GM12878 (cell line): ENCODE data around the gene RPL27. TPM values are rescaled to one million over a fixed set of nuclear protein-coding genes. Genes with fewer than 3 reads are reported as not detected.
A peak's percentile ranks its signal among the peaks of the same experiment; 100 is the strongest.

ENCODE experiments used
- BACH1 ChIP-seq: fragments of 450-650 bp; IDR thresholded peaks from 2 replicates; pipeline ENCODE4 v1.6.1; 2017; ENCODE audit warnings: mild to moderate bottlenecking, borderline replicate concordance
- CBX5 ChIP-seq: sonication (generic); IDR thresholded peaks from 2 replicates; pipeline ENCODE4 v1.6.1; 2016; ENCODE audit warnings: low read depth, moderate library complexity, mild to moderate bottlenecking, inconsistent platforms
- CHD1 ChIP-seq: IDR thresholded peaks from 2 replicates; pipeline ENCODE4 v1.6.1; 2012; ENCODE audit warnings: low read depth, low read length, improper control_type of control experiment
- DPF2 ChIP-seq: fragments of 450-650 bp; IDR thresholded peaks from 2 replicates; pipeline ENCODE4 v1.6.1; 2017; ENCODE audit warnings: mild to moderate bottlenecking
- ESRRA ChIP-seq: IDR thresholded peaks from 2 replicates; pipeline ENCODE4 v1.6.1; 2012; ENCODE audit warnings: mild to moderate bottlenecking, low read length, improper control_type of control experiment
- MYC ChIP-seq: IDR thresholded peaks from 2 replicates; pipeline ENCODE4 v1.6.1; 2011; ENCODE audit warnings: mild to moderate bottlenecking, low read length, moderate library complexity, inconsistent platforms; ENCODE audit not compliant: insufficient read depth, insufficient replicate concordance, insufficient read length, severe bottlenecking
- NFIC ChIP-seq: IDR thresholded peaks from 2 replicates; pipeline ENCODE4 v1.6.1; 2012; ENCODE audit warnings: low read depth, mild to moderate bottlenecking, inconsistent platforms, low read length, moderate library complexity
- NRF1 ChIP-seq: conservative IDR thresholded peaks from 2 replicates; pipeline ENCODE4 v1.6.1; 2011; ENCODE audit warnings: mild to moderate bottlenecking, low read depth, low read length, improper control_type of control experiment
- PKNOX1 ChIP-seq: fragments of 450-650 bp; IDR thresholded peaks from 2 replicates; pipeline ENCODE4 v1.6.1; 2016; ENCODE audit warnings: mild to moderate bottlenecking
- PML ChIP-seq: IDR thresholded peaks from 2 replicates; pipeline ENCODE4 v1.6.1; 2012; ENCODE audit warnings: low read length, inconsistent platforms
- POLR2A ChIP-seq: IDR thresholded peaks from 2 replicates; pipeline ENCODE4 v1.6.1; 2011; ENCODE audit warnings: low read depth, mild to moderate bottlenecking, low read length
- POLR2AphosphoS5 ChIP-seq: IDR thresholded peaks from 2 replicates; pipeline ENCODE4 v1.6.1; 2011; ENCODE audit warnings: mild to moderate bottlenecking, low read length, inconsistent platforms
- RUNX3 ChIP-seq: IDR thresholded peaks from 2 replicates; pipeline ENCODE4 v1.6.1; 2012; ENCODE audit warnings: low read length, inconsistent platforms
- ZNF24 ChIP-seq: fragments of 450-650 bp; IDR thresholded peaks from 2 replicates; pipeline ENCODE4 v1.6.1; 2017; ENCODE audit warnings: antibody characterized with exemption, mild to moderate bottlenecking
- polyA plus RNA-seq, 11 experiments: library from polyadenylated mRNA; depleted of rRNA in 4 of 11; unstranded in 6 of 11; stranded (reverse) in 5 of 11; fragments of >200 nt; fragmentation: Nextera tagmentation in 4 of 11; fragmentation: Illumina TruSeq in 1 of 11; extraction: Ambion mirVana in 4 of 11; extraction: Trizol in 1 of 11; gene quantifications; 1 replicate in 1 of 11; 2 replicates in 10 of 11; pipeline versions ENCODE4 v1.2.1 to v1.2.3, GENCODE V29; 2011 to 2016; ENCODE audit warnings: inconsistent platforms in 2 of 11, missing spikeins in 2 of 11, low read depth in 1 of 11
- total RNA-seq, 4 experiments: library from RNA; depleted of rRNA in 3 of 4; stranded (reverse); fragments of >200 nt in 3 of 4; fragmentation: Illumina TruSeq in 1 of 4; extraction: Trizol in 1 of 4; gene quantifications; 2 replicates each; pipeline versions ENCODE4 v1.2.1 to v1.2.3, GENCODE V29; 2013 to 2021
- TF ChIP-seq, protein P1 (sequence below): fragments of 450-650 bp; IDR thresholded peaks from 2 replicates; pipeline ENCODE4 v1.6.1; 2017; ENCODE audit warnings: mild to moderate bottlenecking, low read depth, inconsistent platforms; ENCODE audit not compliant: poor library complexity, severe bottlenecking
- TF ChIP-seq, protein P2 (sequence below): fragments of 450-650 bp; IDR thresholded peaks from 2 replicates; pipeline ENCODE4 v1.6.1; 2018; ENCODE audit warnings: mild to moderate bottlenecking, low read depth, moderate library complexity; ENCODE audit not compliant: partially characterized antibody
- TF ChIP-seq, protein P3 (sequence below): fragments of 450-650 bp; IDR thresholded peaks from 2 replicates; pipeline ENCODE4 v1.6.1; 2016; ENCODE audit warnings: mild to moderate bottlenecking
- TF ChIP-seq, protein P4 (sequence below): fragments of 450-650 bp; IDR thresholded peaks from 2 replicates; pipeline ENCODE4 v1.6.1; 2017; ENCODE audit warnings: mild to moderate bottlenecking, moderate library complexity

Gene RPL27
- total and polyA plus RNA-seq, 10 of the 15 experiments (the other 5 are each of a cell fraction or from before 2014, with no cell fraction given) = 1,748 to 6,934 (median 3,779) TPM

GRCh38 chr17:42964161-42964932 lies 33.9 kb upstream of the RPL27 start, which contains the start of gene AARSD1 (continued):
- TF ChIP-seq, protein P1, sequence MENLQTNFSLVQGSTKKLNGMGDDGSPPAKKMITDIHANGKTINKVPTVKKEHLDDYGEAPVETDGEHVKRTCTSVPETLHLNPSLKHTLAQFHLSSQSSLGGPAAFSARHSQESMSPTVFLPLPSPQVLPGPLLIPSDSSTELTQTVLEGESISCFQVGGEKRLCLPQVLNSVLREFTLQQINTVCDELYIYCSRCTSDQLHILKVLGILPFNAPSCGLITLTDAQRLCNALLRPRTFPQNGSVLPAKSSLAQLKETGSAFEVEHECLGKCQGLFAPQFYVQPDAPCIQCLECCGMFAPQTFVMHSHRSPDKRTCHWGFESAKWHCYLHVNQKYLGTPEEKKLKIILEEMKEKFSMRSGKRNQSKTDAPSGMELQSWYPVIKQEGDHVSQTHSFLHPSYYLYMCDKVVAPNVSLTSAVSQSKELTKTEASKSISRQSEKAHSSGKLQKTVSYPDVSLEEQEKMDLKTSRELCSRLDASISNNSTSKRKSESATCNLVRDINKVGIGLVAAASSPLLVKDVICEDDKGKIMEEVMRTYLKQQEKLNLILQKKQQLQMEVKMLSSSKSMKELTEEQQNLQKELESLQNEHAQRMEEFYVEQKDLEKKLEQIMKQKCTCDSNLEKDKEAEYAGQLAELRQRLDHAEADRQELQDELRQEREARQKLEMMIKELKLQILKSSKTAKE = peak; percentile 10
- TF ChIP-seq NRF1 (peak; percentile 85), CHD1 (no peak), BACH1 (peak; percentile 69; the same call in 1 of the 2 replicates), MYC (peak; percentile 74), PML (peak; percentile 86), RUNX3 (peak; percentile 85), DPF2 (0 out of 2 replicates have a peak, but pooled peaks have one; percentile 43), PKNOX1 (peak; percentile 83), CBX5 (no peak), POLR2A (peak; percentile 96), ZNF24 (no peak), ESRRA (0 out of 2 replicates have a peak, but pooled peaks have one; percentile 39), POLR2AphosphoS5 (peak; percentile 90), NFIC (no peak)
- TF ChIP-seq, protein P2, sequence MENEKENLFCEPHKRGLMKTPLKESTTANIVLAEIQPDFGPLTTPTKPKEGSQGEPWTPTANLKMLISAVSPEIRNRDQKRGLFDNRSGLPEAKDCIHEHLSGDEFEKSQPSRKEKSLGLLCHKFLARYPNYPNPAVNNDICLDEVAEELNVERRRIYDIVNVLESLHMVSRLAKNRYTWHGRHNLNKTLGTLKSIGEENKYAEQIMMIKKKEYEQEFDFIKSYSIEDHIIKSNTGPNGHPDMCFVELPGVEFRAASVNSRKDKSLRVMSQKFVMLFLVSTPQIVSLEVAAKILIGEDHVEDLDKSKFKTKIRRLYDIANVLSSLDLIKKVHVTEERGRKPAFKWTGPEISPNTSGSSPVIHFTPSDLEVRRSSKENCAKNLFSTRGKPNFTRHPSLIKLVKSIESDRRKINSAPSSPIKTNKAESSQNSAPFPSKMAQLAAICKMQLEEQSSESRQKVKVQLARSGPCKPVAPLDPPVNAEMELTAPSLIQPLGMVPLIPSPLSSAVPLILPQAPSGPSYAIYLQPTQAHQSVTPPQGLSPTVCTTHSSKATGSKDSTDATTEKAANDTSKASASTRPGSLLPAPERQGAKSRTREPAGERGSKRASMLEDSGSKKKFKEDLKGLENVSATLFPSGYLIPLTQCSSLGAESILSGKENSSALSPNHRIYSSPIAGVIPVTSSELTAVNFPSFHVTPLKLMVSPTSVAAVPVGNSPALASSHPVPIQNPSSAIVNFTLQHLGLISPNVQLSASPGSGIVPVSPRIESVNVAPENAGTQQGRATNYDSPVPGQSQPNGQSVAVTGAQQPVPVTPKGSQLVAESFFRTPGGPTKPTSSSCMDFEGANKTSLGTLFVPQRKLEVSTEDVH = no peak
- TF ChIP-seq, protein P3, sequence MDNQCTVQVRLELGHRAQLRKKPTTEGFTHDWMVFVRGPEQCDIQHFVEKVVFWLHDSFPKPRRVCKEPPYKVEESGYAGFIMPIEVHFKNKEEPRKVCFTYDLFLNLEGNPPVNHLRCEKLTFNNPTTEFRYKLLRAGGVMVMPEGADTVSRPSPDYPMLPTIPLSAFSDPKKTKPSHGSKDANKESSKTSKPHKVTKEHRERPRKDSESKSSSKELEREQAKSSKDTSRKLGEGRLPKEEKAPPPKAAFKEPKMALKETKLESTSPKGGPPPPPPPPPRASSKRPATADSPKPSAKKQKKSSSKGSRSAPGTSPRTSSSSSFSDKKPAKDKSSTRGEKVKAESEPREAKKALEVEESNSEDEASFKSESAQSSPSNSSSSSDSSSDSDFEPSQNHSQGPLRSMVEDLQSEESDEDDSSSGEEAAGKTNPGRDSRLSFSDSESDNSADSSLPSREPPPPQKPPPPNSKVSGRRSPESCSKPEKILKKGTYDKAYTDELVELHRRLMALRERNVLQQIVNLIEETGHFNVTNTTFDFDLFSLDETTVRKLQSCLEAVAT = peak; percentile 43; the same call in 1 of the 2 replicates
- TF ChIP-seq, protein P4, sequence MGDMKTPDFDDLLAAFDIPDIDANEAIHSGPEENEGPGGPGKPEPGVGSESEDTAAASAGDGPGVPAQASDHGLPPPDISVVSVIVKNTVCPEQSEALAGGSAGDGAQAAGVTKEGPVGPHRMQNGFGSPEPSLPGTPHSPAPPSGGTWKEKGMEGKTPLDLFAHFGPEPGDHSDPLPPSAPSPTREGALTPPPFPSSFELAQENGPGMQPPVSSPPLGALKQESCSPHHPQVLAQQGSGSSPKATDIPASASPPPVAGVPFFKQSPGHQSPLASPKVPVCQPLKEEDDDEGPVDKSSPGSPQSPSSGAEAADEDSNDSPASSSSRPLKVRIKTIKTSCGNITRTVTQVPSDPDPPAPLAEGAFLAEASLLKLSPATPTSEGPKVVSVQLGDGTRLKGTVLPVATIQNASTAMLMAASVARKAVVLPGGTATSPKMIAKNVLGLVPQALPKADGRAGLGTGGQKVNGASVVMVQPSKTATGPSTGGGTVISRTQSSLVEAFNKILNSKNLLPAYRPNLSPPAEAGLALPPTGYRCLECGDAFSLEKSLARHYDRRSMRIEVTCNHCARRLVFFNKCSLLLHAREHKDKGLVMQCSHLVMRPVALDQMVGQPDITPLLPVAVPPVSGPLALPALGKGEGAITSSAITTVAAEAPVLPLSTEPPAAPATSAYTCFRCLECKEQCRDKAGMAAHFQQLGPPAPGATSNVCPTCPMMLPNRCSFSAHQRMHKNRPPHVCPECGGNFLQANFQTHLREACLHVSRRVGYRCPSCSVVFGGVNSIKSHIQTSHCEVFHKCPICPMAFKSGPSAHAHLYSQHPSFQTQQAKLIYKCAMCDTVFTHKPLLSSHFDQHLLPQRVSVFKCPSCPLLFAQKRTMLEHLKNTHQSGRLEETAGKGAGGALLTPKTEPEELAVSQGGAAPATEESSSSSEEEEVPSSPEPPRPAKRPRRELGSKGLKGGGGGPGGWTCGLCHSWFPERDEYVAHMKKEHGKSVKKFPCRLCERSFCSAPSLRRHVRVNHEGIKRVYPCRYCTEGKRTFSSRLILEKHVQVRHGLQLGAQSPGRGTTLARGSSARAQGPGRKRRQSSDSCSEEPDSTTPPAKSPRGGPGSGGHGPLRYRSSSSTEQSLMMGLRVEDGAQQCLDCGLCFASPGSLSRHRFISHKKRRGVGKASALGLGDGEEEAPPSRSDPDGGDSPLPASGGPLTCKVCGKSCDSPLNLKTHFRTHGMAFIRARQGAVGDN = peak; percentile 96
